Measurements from ENCODE around the gene LRMDA. TPM values are rescaled to one million over a fixed set of nuclear protein-coding genes. Genes with fewer than 3 reads are reported as not detected.

LRMDA gene
- total RNA-seq, 1 experiment from 2014 or later = 4.8 TPM

DNA sequence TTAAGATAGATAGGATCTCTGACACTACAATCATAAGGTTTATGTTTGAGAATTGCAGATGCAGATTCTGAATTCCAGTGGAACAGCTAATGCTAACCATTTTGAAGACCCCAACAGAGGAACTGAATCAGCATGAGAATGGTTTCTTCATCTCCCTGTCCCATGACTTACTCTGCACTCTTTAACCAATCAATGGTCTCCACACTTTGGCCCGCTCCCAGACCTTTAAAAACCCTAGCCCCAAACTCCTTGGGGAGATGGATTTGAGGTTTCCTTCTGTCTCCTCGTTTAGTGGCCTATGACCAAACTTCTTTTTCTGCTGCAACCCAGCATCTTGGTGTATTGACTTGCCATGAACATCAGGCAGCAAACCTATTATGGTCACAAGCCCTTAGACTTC, 804.9 kb downstream of the LRMDA start:
- Histone ChIP-seq H4K20me1 (ENCODE audit: insufficient read depth) (no peaks in the 10 kb centered on the region), H3K4me2 (ENCODE audit: low read length) (no peak overlapping the region), H3K9me2 (ENCODE audit: insufficient read depth) (no peaks in the 10 kb centered on the region), H3K4me3 (replicated peaks in 1 of 2; ENCODE audit: low read depth in 1 of 2, low read length in 2 of 2) (no peak overlapping the region), H3K27me3 (ENCODE audit: insufficient read depth, low read length) (no peaks in the 10 kb centered on the region), H3K4me1 (ENCODE audit: control insufficient read depth in 1 of 2, insufficient read depth in 2 of 2, low read length in 2 of 2) (no peaks in the 10 kb centered on the region), H2AFZ (ENCODE audit: low read depth, low read length, poor library complexity, severe bottlenecking) (no peak overlapping the region), H3K9ac (ENCODE audit: low read length) (no peak overlapping the region), H3K79me2 (ENCODE audit: insufficient read depth, low read length) (no peaks in the 10 kb centered on the region), H3K36me3 (ENCODE audit: control insufficient read depth in 1 of 2, insufficient read depth in 2 of 2, low read length in 2 of 2) (no peaks in the 10 kb centered on the region), H3K9me3 (ENCODE audit: control insufficient read depth in 1 of 2, insufficient read depth in 1 of 2, low read depth in 1 of 2, low read length in 2 of 2) (no peaks in the 10 kb centered on the region), H3K27ac (ENCODE audit: low read depth, low read length) (no peak overlapping the region)
- ChIA-PET POLR2A (no interaction called here), RAD21 (ENCODE audit: low non-redundant PET in 1 of 2, low total read pairs in 2 of 2, uncharacterized antibody in 2 of 2, unreplicated experiment in 2 of 2) (no interaction called here), CTCF (no interaction called here)
- intact Hi-C loops (cut with micrococcal nuclease) = no loop called here
- no peak for TF ChIP-seq EZH2phosphoT487 (IDR thresholded peaks at IDR 0.05; ENCODE audit: borderline replicate concordance)
- TF ChIP-seq, protein P1, sequence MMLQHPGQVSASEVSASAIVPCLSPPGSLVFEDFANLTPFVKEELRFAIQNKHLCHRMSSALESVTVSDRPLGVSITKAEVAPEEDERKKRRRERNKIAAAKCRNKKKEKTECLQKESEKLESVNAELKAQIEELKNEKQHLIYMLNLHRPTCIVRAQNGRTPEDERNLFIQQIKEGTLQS (IDR thresholded peaks at IDR 0.05) = no peak
- TF ChIP-seq, protein P2, sequence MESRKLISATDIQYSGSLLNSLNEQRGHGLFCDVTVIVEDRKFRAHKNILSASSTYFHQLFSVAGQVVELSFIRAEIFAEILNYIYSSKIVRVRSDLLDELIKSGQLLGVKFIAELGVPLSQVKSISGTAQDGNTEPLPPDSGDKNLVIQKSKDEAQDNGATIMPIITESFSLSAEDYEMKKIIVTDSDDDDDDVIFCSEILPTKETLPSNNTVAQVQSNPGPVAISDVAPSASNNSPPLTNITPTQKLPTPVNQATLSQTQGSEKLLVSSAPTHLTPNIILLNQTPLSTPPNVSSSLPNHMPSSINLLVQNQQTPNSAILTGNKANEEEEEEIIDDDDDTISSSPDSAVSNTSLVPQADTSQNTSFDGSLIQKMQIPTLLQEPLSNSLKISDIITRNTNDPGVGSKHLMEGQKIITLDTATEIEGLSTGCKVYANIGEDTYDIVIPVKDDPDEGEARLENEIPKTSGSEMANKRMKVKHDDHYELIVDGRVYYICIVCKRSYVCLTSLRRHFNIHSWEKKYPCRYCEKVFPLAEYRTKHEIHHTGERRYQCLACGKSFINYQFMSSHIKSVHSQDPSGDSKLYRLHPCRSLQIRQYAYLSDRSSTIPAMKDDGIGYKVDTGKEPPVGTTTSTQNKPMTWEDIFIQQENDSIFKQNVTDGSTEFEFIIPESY (IDR thresholded peaks at IDR 0.05; ENCODE audit: extremely low read depth, insufficient replicate concordance, low read length) = no peak
- TF ChIP-seq ZNF274 (IDR thresholded peaks at IDR 0.05; ENCODE audit: low read depth, low read length) = no peak
- TF ChIP-seq SRF (IDR thresholded peaks at IDR 0.05; ENCODE audit: low read depth) = no peak
- TF ChIP-seq POLR2A (IDR thresholded peaks at IDR 0.05; ENCODE audit: borderline replicate concordance, extremely low read depth, insufficient read depth, insufficient read length) = no peak
- TF ChIP-seq, protein P3, sequence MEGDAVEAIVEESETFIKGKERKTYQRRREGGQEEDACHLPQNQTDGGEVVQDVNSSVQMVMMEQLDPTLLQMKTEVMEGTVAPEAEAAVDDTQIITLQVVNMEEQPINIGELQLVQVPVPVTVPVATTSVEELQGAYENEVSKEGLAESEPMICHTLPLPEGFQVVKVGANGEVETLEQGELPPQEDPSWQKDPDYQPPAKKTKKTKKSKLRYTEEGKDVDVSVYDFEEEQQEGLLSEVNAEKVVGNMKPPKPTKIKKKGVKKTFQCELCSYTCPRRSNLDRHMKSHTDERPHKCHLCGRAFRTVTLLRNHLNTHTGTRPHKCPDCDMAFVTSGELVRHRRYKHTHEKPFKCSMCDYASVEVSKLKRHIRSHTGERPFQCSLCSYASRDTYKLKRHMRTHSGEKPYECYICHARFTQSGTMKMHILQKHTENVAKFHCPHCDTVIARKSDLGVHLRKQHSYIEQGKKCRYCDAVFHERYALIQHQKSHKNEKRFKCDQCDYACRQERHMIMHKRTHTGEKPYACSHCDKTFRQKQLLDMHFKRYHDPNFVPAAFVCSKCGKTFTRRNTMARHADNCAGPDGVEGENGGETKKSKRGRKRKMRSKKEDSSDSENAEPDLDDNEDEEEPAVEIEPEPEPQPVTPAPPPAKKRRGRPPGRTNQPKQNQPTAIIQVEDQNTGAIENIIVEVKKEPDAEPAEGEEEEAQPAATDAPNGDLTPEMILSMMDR (IDR thresholded peaks at IDR 0.05 in 2 of 3, conservative IDR thresholded peaks at IDR 0.05 in 1 of 3; ENCODE audit: borderline replicate concordance in 1 of 3, insufficient read depth in 1 of 3, low read depth in 2 of 3, low read length in 2 of 3) = no peak
- TF ChIP-seq ELF1 (IDR thresholded peaks at IDR 0.05; ENCODE audit: borderline replicate concordance, low read depth) = no peak
- DNase-seq (ENCODE audit: low read depth, low spot score) = no peak
- no TSS peak for BruUV-seq (replicated peaks)
- no peak for ATAC-seq

Data from HCT116 (cell line).